Fibroblast of gingiva (primary cell): ENCODE data around the gene CXorf65.

Experiments
- DNase-seq: peaks from one replicate; pipeline ENCODE4 v3.0.0-alpha.2; 2011; ENCODE audit warnings: low read depth

Gene CXorf65

DNA sequence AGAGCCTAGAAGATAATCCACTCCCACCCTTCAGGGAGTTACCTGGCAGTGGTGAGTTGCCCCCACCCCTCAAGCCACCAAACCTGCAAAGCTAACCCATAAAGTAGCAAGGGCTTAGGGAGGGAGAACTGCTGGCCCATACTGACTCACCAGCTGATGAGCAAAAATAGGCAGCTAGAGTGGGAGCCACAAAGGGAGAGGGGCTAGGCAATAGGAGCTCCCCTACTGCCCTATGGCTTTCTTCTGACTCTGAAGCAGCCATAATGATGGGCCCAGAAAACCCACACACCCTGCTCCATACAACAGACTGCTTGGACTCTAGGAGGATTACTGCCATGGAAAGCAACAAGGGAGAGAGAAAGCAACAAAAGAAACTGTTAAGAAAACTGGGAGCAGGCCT is 46.4 kb downstream of the CXorf65 start:
- DNase-seq: no peak

DNA sequence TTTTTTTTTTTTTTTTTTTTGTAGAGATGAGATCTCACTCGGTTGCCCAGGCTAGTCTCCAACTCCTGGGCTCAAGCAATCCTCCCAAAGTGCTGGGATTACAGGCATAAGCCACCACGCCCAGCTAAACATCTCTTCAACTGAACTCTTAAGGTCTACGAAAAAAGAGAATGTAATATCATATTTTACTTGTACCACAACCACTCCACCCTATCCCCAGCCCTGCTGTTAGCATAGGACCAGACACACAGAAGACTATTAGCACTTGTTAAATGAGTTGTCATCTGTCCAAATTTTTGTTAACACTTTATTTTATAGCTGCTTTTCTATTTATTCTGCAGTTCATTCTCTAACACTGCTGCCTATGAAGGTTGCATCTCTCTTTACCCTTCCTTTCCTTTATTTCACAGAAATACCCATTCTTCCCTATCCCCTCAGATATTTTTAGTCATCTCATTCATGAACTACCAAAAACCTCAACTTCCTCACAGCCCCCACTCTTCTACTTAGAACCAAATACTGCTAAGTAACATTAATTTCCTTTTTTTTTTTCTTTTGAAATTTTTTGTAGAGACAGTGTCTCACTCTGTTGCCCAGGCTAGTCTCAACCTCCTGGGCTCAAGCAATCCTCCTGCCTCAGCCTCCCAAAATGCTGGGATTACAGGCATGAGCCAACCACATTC is 48.6 kb downstream of the CXorf65 start:
- no peak for DNase-seq

DNA sequence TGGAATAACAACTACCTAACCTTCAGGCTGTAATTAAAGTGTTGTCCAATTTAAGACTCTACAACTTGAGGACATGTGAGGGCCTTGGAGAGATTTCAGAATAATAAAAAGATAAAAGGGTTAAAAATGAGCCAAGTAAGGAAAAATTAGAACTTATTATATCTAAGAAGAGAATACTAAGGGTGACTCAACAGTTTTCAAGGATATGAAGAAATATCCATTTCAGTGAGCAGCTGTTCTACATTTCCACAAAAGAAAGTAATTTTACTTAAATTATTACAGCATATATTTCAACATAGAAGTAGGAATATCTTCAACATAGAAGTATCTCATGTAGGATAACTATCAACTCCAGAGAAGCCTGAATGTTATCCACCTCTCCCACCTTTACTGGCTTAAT is 49.7 kb downstream of the CXorf65 start:
- peak; percentile 73 for DNase-seq
